HCT116 (cell line): ENCODE data around the gene SPG21. TPM values are rescaled to one million over a fixed set of nuclear protein-coding genes. Genes with fewer than 3 reads are reported as not detected.

Experiments used
- ATAC-seq: fragments of 200-7000 bp; cut with Tn5 transposase; 2 replicates; pipeline ENCODE4 v1.9.1; 2020; ENCODE audit warnings: mild to moderate bottlenecking, moderate library complexity
- BruUV-seq: library from RNA; stranded (reverse); fragments of 400-500 nt; replicated peaks from 2 replicates; lab custom pipeline; 2021; lab: Mats Ljungman, UMichigan
- CTCF ChIA-PET: fragments of 300-600 bp; sonication (Branson Sonifier 250); formaldehyde crosslinking; loops from one replicate; lab custom pipeline; 2021; ENCODE audit warnings: antibody characterized with exemption; lab: Charles Lee
- POLR2A ChIA-PET: fragments of 300-600, 350-600 bp; sonication (Branson Sonifier 250); formaldehyde crosslinking; loops from one replicate; lab custom pipeline; 2021; ENCODE audit warnings: antibody characterized with exemption; lab: Charles Lee
- RAD21 ChIA-PET, 2 experiments: fragments of 300-600 bp; sonication (Branson Sonifier 250); formaldehyde crosslinking; loops; one replicate each; lab custom pipeline; 2023; ENCODE audit warnings: low total read pairs in 2 of 2; ENCODE audit not compliant: uncharacterized antibody in 2 of 2, unreplicated experiment in 2 of 2, low non-redundant PET in 1 of 2; lab: Charles Lee
- DNase-seq: peaks from one replicate; pipeline ENCODE4 v3.0.0-alpha.2; 2010; ENCODE audit warnings: low read depth, low spot score
- H2AFZ ChIP-seq: fragments of 200-600 bp; shearing (Covaris generic), sonication (generic); 2 replicates; pipeline ENCODE4 v1.6.1; 2017; ENCODE audit warnings: low read depth, mixed run types, mixed read lengths, antibody characterized with exemption, low read length; ENCODE audit not compliant: poor library complexity, severe bottlenecking
- H3K27ac ChIP-seq: 2 replicates; pipeline ENCODE4 v1.5.1; 2012; ENCODE audit warnings: low read depth, low read length
- H3K27me3 ChIP-seq: fragments of 200-600 bp; sonication (generic); 2 replicates; pipeline ENCODE4 v1.6.1; 2016; ENCODE audit warnings: mixed run types, low read length, mixed read lengths; ENCODE audit not compliant: insufficient read depth
- H3K36me3 ChIP-seq, 2 experiments: fragments of 200-500 bp in 1 of 2; fragments of 200-600 bp in 1 of 2; sonication (Bioruptor generic) in 1 of 2; sonication (generic) in 1 of 2; 2 replicates each; pipeline versions ENCODE4 v1.5.1 to v1.6.1; 2014 to 2016; ENCODE audit warnings: low read length in 2 of 2, inconsistent platforms in 1 of 2, mixed read lengths in 1 of 2, mixed run types in 1 of 2; ENCODE audit not compliant: insufficient read depth in 2 of 2, control insufficient read depth in 1 of 2
- H3K4me1 ChIP-seq, 2 experiments: fragments of 200-600 bp in 1 of 2; sonication (generic) in 1 of 2; 2 replicates each; pipeline versions ENCODE4 v1.5.1 to v1.6.1; 2012 to 2017; ENCODE audit warnings: low read length in 2 of 2, inconsistent platforms in 1 of 2, mild to moderate bottlenecking in 1 of 2, mixed read lengths in 1 of 2, mixed run types in 1 of 2, moderate library complexity in 1 of 2; ENCODE audit not compliant: insufficient read depth in 2 of 2, control insufficient read depth in 1 of 2
- H3K4me2 ChIP-seq: fragments of 200-600 bp; sonication (generic); 2 replicates; pipeline ENCODE4 v1.6.1; 2017; ENCODE audit warnings: mixed run types, low read length, mixed read lengths
- H3K4me3 ChIP-seq, 2 experiments: fragments of 200-600 bp in 1 of 2; sonication (generic) in 1 of 2; replicated peaks in 1 of 2; 2 replicates each; pipeline ENCODE4 v1.5.1; 2011 to 2016; ENCODE audit warnings: low read length in 2 of 2, control low read depth in 1 of 2, low read depth in 1 of 2, mild to moderate bottlenecking in 1 of 2, mixed read lengths in 1 of 2, mixed run types in 1 of 2
- H3K79me2 ChIP-seq: fragments of 200-600 bp; sonication (generic); 2 replicates; pipeline ENCODE4 v1.6.1; 2017; ENCODE audit warnings: mild to moderate bottlenecking, mixed run types, low read length, moderate library complexity, mixed read lengths; ENCODE audit not compliant: insufficient read depth
- H3K9ac ChIP-seq: fragments of 200-600 bp; sonication (generic); 2 replicates; pipeline ENCODE4 v1.6.1; 2016; ENCODE audit warnings: low read length, mixed read lengths
- H3K9me2 ChIP-seq: fragments of 200-600 bp; sonication (generic), shearing (Covaris generic); 2 replicates; pipeline ENCODE4 v1.6.1; 2017; ENCODE audit warnings: mixed run types, mild to moderate bottlenecking, moderate library complexity; ENCODE audit not compliant: insufficient read depth
- H3K9me3 ChIP-seq, 2 experiments: fragments of 200-500 bp in 1 of 2; fragments of 200-600 bp in 1 of 2; sonication (Bioruptor generic) in 1 of 2; sonication (generic) in 1 of 2; 2 replicates each; pipeline ENCODE4 v1.6.1; 2014 to 2017; ENCODE audit warnings: low read length in 2 of 2, mixed read lengths in 2 of 2, inconsistent platforms in 1 of 2, low read depth in 1 of 2, mild to moderate bottlenecking in 1 of 2, mixed run types in 1 of 2, moderate library complexity in 1 of 2; ENCODE audit not compliant: control insufficient read depth in 1 of 2, insufficient read depth in 1 of 2
- H4K20me1 ChIP-seq: fragments of 200-600 bp; sonication (generic), shearing (Covaris generic); 2 replicates; pipeline ENCODE4 v1.6.1; 2017; ENCODE audit warnings: mixed run types, mild to moderate bottlenecking, moderate library complexity; ENCODE audit not compliant: insufficient read depth
- CBX3 ChIP-seq: IDR thresholded peaks from 2 replicates; pipeline ENCODE4 v1.6.1; 2012; ENCODE audit warnings: low read depth
- POLR2AphosphoS5 ChIP-seq: IDR thresholded peaks from 2 replicates; pipeline ENCODE4 v1.6.1; 2011; ENCODE audit warnings: mild to moderate bottlenecking, low read depth, low read length, moderate library complexity
- RAD21 ChIP-seq: IDR thresholded peaks from 2 replicates; pipeline ENCODE4 v1.6.1; 2012; ENCODE audit warnings: low read depth, mild to moderate bottlenecking
- SRF ChIP-seq: IDR thresholded peaks from 2 replicates; pipeline ENCODE4 v1.6.1; 2012; ENCODE audit warnings: low read depth
- TCF7L2 ChIP-seq: IDR thresholded peaks from 2 replicates; pipeline ENCODE4 v1.7.0; 2011; ENCODE audit warnings: borderline replicate concordance, inconsistent platforms; ENCODE audit not compliant: insufficient read depth, insufficient read length; ENCODE audit errors: extremely low read depth
- YY1 ChIP-seq: IDR thresholded peaks from 2 replicates; pipeline ENCODE4 v1.6.1; 2011; ENCODE audit warnings: low read length, low read depth, moderate library complexity, mild to moderate bottlenecking; ENCODE audit not compliant: insufficient replicate concordance; ENCODE audit errors: extremely low read depth
- ZFX ChIP-seq: fragments of 450-650 bp; IDR thresholded peaks from 2 replicates; pipeline ENCODE4 v1.6.1; 2017
- ZNF274 ChIP-seq: fragments of 200-500 bp; sonication (Bioruptor generic); IDR thresholded peaks from 2 replicates; pipeline ENCODE4 v1.6.1; 2014; ENCODE audit warnings: mild to moderate bottlenecking, low read depth, low read length, inconsistent platforms
- intact Hi-C: fragments of 100-400 bp; cut with micrococcal nuclease; formaldehyde crosslinking; loops from 2 replicates; pipeline ENCODE4 v1.10.0; 2022
- total RNA-seq: library from RNA; stranded (reverse); gene quantifications from one replicate; pipeline ENCODE4 v1.2.1, GENCODE V29; 2021; ENCODE audit not compliant: unreplicated experiment
- TF ChIP-seq, protein P1 (sequence below): IDR thresholded peaks from 2 replicates; pipeline ENCODE4 v1.6.1; 2012
- TF ChIP-seq, protein P2 (sequence below), 3 experiments: fragments of 200-600 bp in 1 of 3; sonication (generic) in 1 of 3; IDR thresholded peaks in 2 of 3; conservative IDR thresholded peaks in 1 of 3; 2 replicates each; pipeline ENCODE4 v1.5.1; 2012 to 2017; ENCODE audit warnings: low read depth in 2 of 3, low read length in 2 of 3, antibody characterized with exemption in 1 of 3, borderline replicate concordance in 1 of 3, control low read depth in 1 of 3, mild to moderate bottlenecking in 1 of 3, mixed read lengths in 1 of 3, mixed run types in 1 of 3, moderate library complexity in 1 of 3; ENCODE audit not compliant: insufficient read depth in 1 of 3

SPG21 gene
- total RNA-seq, 1 experiment from 2014 or later: 72.7 TPM

DNA sequence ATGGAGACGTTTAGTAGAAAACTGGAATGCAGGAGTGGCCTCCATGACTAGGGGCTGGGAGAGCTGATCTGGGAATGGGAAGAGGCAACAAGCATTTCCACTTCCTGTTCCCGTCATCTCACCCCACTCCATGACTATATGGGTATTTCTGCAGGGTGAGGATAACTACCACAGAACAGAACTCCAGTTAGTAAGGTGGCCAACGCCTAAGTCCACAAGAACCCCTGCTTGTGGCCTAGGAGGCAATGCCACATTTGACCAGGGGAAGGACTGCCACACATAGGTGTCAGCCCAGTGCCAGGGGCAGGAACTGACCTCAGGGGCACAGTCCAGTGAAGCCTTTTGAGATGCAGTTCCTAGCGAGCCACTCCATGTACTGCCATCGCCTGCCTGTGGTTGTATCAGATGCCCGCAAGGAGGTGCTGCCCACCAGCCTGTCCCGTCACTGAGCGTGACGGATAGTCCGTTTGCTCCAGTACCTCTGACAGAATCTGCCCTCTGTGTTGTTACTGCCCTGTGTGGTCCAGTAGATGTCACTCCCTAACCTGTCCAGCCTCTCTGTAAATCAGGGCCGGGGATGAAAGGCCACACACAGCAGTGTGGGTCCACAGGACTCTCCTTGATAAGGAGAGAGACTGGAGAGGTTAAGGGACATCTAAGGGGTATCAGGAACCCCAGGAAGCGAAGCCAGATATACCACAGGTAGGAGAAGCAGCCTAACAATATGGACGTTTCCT, 43.3 kb upstream of the SPG21 start:
- POLR2A ChIA-PET: interaction anchor here (2.4 kb wide), 1 partner anchor 272 kb away, joined by 9 read pairs; the partner anchor contains the start of gene RNU5B-1
- H2AFZ ChIP-seq: peak overlapping the region; percentile 98
- no peaks in the 10 kb centered on the region for H3K36me3 ChIP-seq
- no TSS peak for BruUV-seq
- peak; percentile 45 for TF ChIP-seq TCF7L2
- no peak for TF ChIP-seq SRF
- TF ChIP-seq ZFX: no peak
- peak; percentile 58 for TF ChIP-seq YY1
- TF ChIP-seq POLR2AphosphoS5: peak; percentile 41; the same call in 1 of the 2 replicates
- peak; percentile 6; the same call in 1 of the 2 replicates for TF ChIP-seq CBX3
- no peak for TF ChIP-seq ZNF274
- TF ChIP-seq, protein P1, sequence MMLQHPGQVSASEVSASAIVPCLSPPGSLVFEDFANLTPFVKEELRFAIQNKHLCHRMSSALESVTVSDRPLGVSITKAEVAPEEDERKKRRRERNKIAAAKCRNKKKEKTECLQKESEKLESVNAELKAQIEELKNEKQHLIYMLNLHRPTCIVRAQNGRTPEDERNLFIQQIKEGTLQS: no peak
- peak; percentile 92 for TF ChIP-seq RAD21
- TF ChIP-seq, protein P2, sequence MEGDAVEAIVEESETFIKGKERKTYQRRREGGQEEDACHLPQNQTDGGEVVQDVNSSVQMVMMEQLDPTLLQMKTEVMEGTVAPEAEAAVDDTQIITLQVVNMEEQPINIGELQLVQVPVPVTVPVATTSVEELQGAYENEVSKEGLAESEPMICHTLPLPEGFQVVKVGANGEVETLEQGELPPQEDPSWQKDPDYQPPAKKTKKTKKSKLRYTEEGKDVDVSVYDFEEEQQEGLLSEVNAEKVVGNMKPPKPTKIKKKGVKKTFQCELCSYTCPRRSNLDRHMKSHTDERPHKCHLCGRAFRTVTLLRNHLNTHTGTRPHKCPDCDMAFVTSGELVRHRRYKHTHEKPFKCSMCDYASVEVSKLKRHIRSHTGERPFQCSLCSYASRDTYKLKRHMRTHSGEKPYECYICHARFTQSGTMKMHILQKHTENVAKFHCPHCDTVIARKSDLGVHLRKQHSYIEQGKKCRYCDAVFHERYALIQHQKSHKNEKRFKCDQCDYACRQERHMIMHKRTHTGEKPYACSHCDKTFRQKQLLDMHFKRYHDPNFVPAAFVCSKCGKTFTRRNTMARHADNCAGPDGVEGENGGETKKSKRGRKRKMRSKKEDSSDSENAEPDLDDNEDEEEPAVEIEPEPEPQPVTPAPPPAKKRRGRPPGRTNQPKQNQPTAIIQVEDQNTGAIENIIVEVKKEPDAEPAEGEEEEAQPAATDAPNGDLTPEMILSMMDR (IDR thresholded peaks at IDR 0.05 in 2 of 3, conservative IDR thresholded peaks at IDR 0.05 in 1 of 3; ENCODE audit: borderline replicate concordance in 1 of 3, insufficient read depth in 1 of 3, low read depth in 2 of 3, low read length in 2 of 3): peak; percentile 94 to 98 (median 95)
- CTCF ChIA-PET: interaction anchor here (0.9 to 1.8 kb wide), 9 partner anchors 22 to 198 kb away, joined by 3 to 13 read pairs (median 5); partner anchors contain the start of gene CLPX
- peak; percentile 89 for DNase-seq
- RAD21 ChIA-PET: interaction anchor here in 1 of 2 experiments (1.0 kb wide), 1 partner anchor 272 kb away, joined by 3 read pairs; the partner anchor contains the start of gene RNU5B-1
- ATAC-seq: peak; percentile 91
- H3K4me1 ChIP-seq: peaks cover 5 to 25% of the 10 kb centered on the region in 2 experiments; a peak in 3 of 4 replicates
- no peak overlapping the region for H3K27ac ChIP-seq
- peak overlapping the region; percentile 57 for H3K4me2 ChIP-seq
- H3K4me3 ChIP-seq: no peak overlapping the region
- H3K9me2 ChIP-seq: no peaks in the 10 kb centered on the region
- H3K9ac ChIP-seq: no peak overlapping the region
- H3K9me3 ChIP-seq: no peaks in the 10 kb centered on the region
- intact Hi-C loops: loop anchor here (1.0 to 5.0 kb wide), 8 partner anchors 22 to 352 kb away; partner anchors contain the start of genes CLPX, PIF1 and RNU5B-1
- H4K20me1 ChIP-seq: no peaks in the 10 kb centered on the region
- peaks cover 12% of the 10 kb centered on the region for H3K79me2 ChIP-seq
- no peaks in the 10 kb centered on the region for H3K27me3 ChIP-seq
